WTC11 (cell line): ENCODE measurements around the gene HSPA1B.

Source experiments
- CREM ChIP-seq: sonication (generic); formaldehyde crosslinking; IDR thresholded peaks from 2 replicates; pipeline ENCODE4 v1.8.1; 2022; ENCODE audit warnings: mild to moderate bottlenecking, missing genetic modification reagents, moderate library complexity
- ETV6 ChIP-seq: sonication (generic); formaldehyde crosslinking; IDR thresholded peaks from 2 replicates; pipeline ENCODE4 v1.8.1; 2022; ENCODE audit warnings: mild to moderate bottlenecking, missing genetic modification reagents
- FOXJ3 ChIP-seq: sonication (generic); formaldehyde crosslinking; IDR thresholded peaks from 2 replicates; pipeline ENCODE4 v1.9.0; 2021; ENCODE audit warnings: missing genetic modification reagents, mild to moderate bottlenecking, borderline replicate concordance
- ZBTB21 ChIP-seq: sonication (generic); formaldehyde crosslinking; IDR thresholded peaks from 2 replicates; pipeline ENCODE4 v1.8.1; 2023; ENCODE audit warnings: mild to moderate bottlenecking, missing genetic modification reagents, borderline replicate concordance
- TF ChIP-seq, protein P1 (sequence below): fragments of 200-600 bp; IDR thresholded peaks from 2 replicates; pipeline ENCODE4 v1.8.0; 2022; ENCODE audit warnings: antibody characterized with exemption
- TF ChIP-seq, protein P2 (sequence below): sonication (generic); formaldehyde crosslinking; conservative IDR thresholded peaks from 2 replicates; pipeline ENCODE4 v1.8.1; 2022; ENCODE audit warnings: mild to moderate bottlenecking, missing genetic modification reagents

DNA sequence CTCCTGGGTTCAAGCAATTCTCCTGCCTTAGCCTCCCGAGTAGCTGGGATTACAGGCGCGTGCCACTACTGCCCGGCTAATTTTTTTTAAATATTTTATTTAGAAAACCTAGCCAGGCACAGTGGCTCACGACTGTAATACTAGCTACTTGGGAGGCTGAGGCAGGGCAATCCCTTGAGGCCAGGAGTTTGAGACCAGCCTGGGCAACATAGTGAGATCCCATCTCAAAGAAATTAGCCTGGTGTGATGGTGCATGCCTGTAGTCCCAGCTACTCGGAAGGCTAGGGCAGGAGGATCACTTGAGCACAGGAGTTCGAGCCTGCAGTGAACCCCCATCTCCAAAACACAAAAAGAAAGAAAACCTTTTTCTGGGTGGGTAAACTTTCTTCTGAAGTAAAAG lies 48.8 kb downstream of the HSPA1B start:
- TF ChIP-seq, protein P1, sequence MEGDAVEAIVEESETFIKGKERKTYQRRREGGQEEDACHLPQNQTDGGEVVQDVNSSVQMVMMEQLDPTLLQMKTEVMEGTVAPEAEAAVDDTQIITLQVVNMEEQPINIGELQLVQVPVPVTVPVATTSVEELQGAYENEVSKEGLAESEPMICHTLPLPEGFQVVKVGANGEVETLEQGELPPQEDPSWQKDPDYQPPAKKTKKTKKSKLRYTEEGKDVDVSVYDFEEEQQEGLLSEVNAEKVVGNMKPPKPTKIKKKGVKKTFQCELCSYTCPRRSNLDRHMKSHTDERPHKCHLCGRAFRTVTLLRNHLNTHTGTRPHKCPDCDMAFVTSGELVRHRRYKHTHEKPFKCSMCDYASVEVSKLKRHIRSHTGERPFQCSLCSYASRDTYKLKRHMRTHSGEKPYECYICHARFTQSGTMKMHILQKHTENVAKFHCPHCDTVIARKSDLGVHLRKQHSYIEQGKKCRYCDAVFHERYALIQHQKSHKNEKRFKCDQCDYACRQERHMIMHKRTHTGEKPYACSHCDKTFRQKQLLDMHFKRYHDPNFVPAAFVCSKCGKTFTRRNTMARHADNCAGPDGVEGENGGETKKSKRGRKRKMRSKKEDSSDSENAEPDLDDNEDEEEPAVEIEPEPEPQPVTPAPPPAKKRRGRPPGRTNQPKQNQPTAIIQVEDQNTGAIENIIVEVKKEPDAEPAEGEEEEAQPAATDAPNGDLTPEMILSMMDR, result no peak
- TF ChIP-seq FOXJ3 (CRISPR knock-in tag) (no peak), ZBTB21 (CRISPR knock-in tag) (no peak), CREM (no peak), ETV6 (no peak)
- TF ChIP-seq, protein P2, sequence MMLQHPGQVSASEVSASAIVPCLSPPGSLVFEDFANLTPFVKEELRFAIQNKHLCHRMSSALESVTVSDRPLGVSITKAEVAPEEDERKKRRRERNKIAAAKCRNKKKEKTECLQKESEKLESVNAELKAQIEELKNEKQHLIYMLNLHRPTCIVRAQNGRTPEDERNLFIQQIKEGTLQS, result no peak
